Body of pancreas (tissue), 4 donors: ENCODE results near the gene ZNF507.

ENCODE experiments used
- CTCF ChIP-seq, 7 experiments: fragments of 450-650 bp in 4 of 7; fragments of 200-600 bp in 3 of 7; sonication (generic) in 3 of 7; IDR thresholded peaks; one replicate each; pipeline ENCODE4 v1.5.1; 2016 to 2019; ENCODE audit warnings: antibody characterized with exemption in 7 of 7
- POLR2A ChIP-seq, 3 donors: fragments of 450-650 bp; IDR thresholded peaks; one replicate each; pipeline ENCODE4 v1.6.1; 2016; ENCODE audit warnings: antibody characterized with exemption in 3 of 3, mild to moderate bottlenecking in 2 of 3

- TF ChIP-seq CTCF (IDR thresholded peaks at IDR 0.05), result no peak
- peak in 1 of 3 donors; percentile 4 for TF ChIP-seq POLR2A (IDR thresholded peaks at IDR 0.05)
Measured at GRCh38 chr19:32363175-32363574, 17.8 kb downstream of the ZNF507 start.
